ENCODE results near the gene ZBED3. TPM values are rescaled to one million over a fixed set of nuclear protein-coding genes. Genes with fewer than 3 reads are reported as not detected.

The ZBED3 gene, protein sequence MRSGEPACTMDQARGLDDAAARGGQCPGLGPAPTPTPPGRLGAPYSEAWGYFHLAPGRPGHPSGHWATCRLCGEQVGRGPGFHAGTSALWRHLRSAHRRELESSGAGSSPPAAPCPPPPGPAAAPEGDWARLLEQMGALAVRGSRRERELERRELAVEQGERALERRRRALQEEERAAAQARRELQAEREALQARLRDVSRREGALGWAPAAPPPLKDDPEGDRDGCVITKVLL
- 1 to 10 TPM; 3.0 to 3.7 TPM for total RNA-seq
- 1.2 TPM for polyA plus RNA-seq (2013, experiment 1 of 2)
- 1.3 TPM for polyA plus RNA-seq (2013, experiment 2 of 2)
- total RNA-seq: 0.08 to 7.0 (median 0.71) reads per million in 172 experiments

DNA sequence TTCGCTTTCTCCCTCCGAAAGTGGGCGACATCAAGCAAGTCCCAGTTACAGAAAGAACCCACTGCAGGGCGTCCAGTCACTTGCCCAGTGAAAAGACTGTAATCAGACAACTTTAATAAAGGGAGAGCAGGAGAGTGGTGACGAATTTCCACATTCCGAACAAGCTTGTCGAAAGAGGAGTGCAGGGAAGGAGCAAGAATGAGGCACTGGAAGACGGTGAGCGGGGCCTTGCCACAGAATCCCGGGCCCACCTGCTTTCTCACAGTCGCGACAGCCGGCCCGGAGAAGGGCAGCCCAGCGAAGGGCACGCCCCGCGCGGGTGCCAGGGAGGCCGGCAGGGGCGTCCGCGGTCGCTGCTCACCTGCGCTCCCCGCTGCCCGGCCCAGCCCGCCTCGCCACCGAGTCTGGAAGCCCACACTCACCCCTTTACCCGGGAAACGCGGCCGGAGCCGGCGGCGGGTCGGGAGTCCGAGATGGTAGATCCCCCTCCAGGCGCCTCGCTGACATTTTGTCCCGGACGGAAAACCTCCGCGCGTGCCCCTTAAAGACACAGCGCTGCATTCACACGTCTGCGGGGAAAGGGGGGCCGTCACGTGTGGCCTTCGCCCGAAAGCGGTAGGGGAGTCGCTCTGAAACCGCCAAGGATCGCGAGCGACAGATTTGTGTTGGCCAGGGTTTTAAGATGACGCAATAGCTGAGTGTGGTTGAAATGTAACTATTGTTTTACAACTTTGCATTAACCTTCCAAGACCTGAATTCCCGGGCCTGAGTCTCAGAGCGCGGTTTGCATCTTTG lies at the start of gene ZBED3:
TSS of gene ZBED3 (minus strand) at position 597 of the 795 bp plus-strand sequence. CDS start 9,407 bp downstream, outside the sequence.
- peaks cover 13% of the 10 kb centered on the region for H3K4me1 Mint-ChIP-seq (ENCODE audit: low read depth)
- intact Hi-C loops (cut with DNase I, micrococcal nuclease): loop anchor here in 1 of 2 experiments (5.0 kb wide), 1 partner anchor 70 kb away; no protein-coding TSS in a partner anchor
- H3K9me3 Mint-ChIP-seq: no peaks in the 10 kb centered on the region
- ATAC-seq (ENCODE audit: poor library complexity) (peak; percentile 88), DNase-seq (peak in 13 of 14 experiments; percentile 27 to 78 (median 50))
- CTCF ChIA-PET: interaction anchor here (3.6 kb wide), 1 partner anchor 9 kb away, joined by 19 read pairs; no protein-coding TSS in a partner anchor
- H3K36me3 ChIP-seq (ENCODE audit: insufficient read depth, low read length): no peaks in the 10 kb centered on the region
- POLR2A ChIA-PET: interaction anchor here (0.5 to 2.3 kb wide), 4 partner anchors 9 to 242 kb away, joined by 4 to 19 read pairs (median 8); partner anchors contain the start of gene AGGF1
- peaks cover 11% of the 10 kb centered on the region for H3K36me3 Mint-ChIP-seq (ENCODE audit: low read depth)
- H3K4me3 Mint-ChIP-seq: peak within 1 kb of the TSS; percentile 96
- peak within 1 kb of the TSS; percentile 73 for H3K27ac Mint-ChIP-seq
- H3K27me3 Mint-ChIP-seq: peaks cover 11% of the 10 kb centered on the region
- H3K9me3 ChIP-seq (ENCODE audit: control insufficient read depth in 1 of 2, insufficient read depth in 1 of 2, low read length in 2 of 2): no peaks in the 10 kb centered on the region
- peaks cover 0 to 6% of the 10 kb centered on the region in 2 experiments for H3K27me3 ChIP-seq (ENCODE audit: control insufficient read depth in 1 of 2, insufficient read depth in 2 of 2, low read length in 2 of 2)
- TF ChIP-seq, protein P1, sequence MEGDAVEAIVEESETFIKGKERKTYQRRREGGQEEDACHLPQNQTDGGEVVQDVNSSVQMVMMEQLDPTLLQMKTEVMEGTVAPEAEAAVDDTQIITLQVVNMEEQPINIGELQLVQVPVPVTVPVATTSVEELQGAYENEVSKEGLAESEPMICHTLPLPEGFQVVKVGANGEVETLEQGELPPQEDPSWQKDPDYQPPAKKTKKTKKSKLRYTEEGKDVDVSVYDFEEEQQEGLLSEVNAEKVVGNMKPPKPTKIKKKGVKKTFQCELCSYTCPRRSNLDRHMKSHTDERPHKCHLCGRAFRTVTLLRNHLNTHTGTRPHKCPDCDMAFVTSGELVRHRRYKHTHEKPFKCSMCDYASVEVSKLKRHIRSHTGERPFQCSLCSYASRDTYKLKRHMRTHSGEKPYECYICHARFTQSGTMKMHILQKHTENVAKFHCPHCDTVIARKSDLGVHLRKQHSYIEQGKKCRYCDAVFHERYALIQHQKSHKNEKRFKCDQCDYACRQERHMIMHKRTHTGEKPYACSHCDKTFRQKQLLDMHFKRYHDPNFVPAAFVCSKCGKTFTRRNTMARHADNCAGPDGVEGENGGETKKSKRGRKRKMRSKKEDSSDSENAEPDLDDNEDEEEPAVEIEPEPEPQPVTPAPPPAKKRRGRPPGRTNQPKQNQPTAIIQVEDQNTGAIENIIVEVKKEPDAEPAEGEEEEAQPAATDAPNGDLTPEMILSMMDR (IDR thresholded peaks at IDR 0.05): peak; percentile 26
- peak within 1 kb of the TSS; percentile 80 for H3K4me3 ChIP-seq (ENCODE audit: low read length)
- H3K27ac ChIP-seq (ENCODE audit: low read depth in 1 of 2, low read length in 2 of 2): no peak within 1 kb of the TSS
- H3K4me1 ChIP-seq (ENCODE audit: insufficient read depth, low read length): peaks cover 15% of the 10 kb centered on the region

DNA sequence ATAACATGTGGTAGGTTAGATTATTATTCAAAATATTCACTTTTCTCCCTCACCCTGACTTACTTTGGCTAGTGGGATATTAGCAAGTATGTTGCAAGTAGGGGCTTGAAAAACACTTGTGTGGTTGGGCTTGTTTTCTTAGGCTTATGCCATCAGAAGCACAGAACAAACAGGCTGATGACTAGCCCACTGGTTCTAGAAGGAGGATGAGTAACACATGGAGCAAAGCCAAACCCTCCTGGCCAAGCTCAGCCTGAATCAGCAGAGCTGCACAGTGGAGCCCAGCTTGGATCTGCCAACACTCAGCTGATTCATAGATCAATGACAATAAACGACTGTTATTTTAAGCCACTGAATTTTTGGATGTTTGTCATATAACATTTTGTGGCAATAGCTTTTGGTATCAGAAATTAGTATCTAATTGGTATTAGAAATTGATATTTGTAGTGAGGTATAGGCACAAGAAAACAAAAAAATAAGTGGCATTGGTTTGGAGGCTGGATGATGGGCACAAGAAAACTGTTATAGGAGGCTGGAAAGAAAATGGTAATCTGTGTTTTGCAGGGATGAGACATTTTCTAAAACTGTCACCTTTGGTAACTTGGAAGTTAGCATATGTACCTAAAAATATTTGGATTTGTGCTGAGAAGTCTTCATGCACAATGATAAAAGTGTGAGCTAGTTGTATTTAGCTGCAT lies 46.1 kb upstream of the ZBED3 start:
- CTCF ChIA-PET: interaction anchor here (0.9 kb wide), 1 partner anchor 9 kb away, joined by 5 read pairs; no protein-coding TSS in a partner anchor
- Mint-ChIP-seq H3K36me3 (ENCODE audit: low read depth) (no peaks in the 10 kb centered on the region), H3K4me3 (no peak overlapping the region), H3K9me3 (no peaks in the 10 kb centered on the region), H3K27ac (no peak overlapping the region), H3K4me1 (ENCODE audit: low read depth) (no peaks in the 10 kb centered on the region), H3K27me3 (peaks cover 7% of the 10 kb centered on the region)
- intact Hi-C loops (cut with DNase I, micrococcal nuclease): no loop called here
- TF ChIP-seq, protein P1 (IDR thresholded peaks at IDR 0.05): no peak
- H3K9me3 ChIP-seq (ENCODE audit: control insufficient read depth in 1 of 2, insufficient read depth in 1 of 2, low read length in 2 of 2): no peaks in the 10 kb centered on the region
- POLR2A ChIA-PET: no interaction called here
- H3K4me1 ChIP-seq (ENCODE audit: insufficient read depth, low read length): no peaks in the 10 kb centered on the region
- H3K36me3 ChIP-seq (ENCODE audit: insufficient read depth, low read length): no peaks in the 10 kb centered on the region
- DNase-seq (no peak), ATAC-seq (ENCODE audit: poor library complexity) (no peak)
- H3K27ac ChIP-seq (ENCODE audit: low read depth in 1 of 2, low read length in 2 of 2): no peak overlapping the region
- no peak overlapping the region for H3K4me3 ChIP-seq (ENCODE audit: low read length)
- no peaks in the 10 kb centered on the region for H3K27me3 ChIP-seq (ENCODE audit: control insufficient read depth in 1 of 2, insufficient read depth in 2 of 2, low read length in 2 of 2)

DNA sequence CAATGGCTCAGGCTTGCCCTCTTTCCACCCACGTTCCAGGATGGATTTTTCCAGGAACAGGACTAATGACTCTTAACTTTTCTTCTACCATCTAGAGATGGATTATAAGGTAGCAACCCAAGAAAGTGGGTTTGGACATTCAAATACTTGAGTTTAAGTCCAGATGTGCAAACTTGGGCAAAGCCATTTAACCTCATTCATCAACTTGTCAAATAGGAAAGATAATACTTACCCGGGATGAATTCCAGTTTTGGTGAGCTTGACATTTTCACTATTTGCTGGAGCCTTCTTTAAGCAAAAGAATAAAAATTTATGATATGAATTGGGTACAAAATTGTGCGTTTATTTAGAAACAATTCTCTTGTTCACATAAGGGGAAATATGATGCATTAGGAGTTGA lies 44.3 kb upstream of the ZBED3 start:
- intact Hi-C loops (cut with DNase I, micrococcal nuclease): no loop called here
- TF ChIP-seq, protein P1 (IDR thresholded peaks at IDR 0.05): no peak
- DNase-seq (no peak), ATAC-seq (ENCODE audit: poor library complexity) (no peak)
- Mint-ChIP-seq H3K9me3 (no peaks in the 10 kb centered on the region), H3K4me3 (no peak overlapping the region), H3K4me1 (ENCODE audit: low read depth) (no peaks in the 10 kb centered on the region), H3K27ac (no peak overlapping the region), H3K36me3 (ENCODE audit: low read depth) (no peaks in the 10 kb centered on the region), H3K27me3 (peaks cover 7% of the 10 kb centered on the region)
- H3K4me3 ChIP-seq (ENCODE audit: low read length): no peak overlapping the region
- no peaks in the 10 kb centered on the region for H3K36me3 ChIP-seq (ENCODE audit: insufficient read depth, low read length)
- ChIA-PET POLR2A (no interaction called here), CTCF (no interaction called here)
- no peaks in the 10 kb centered on the region for H3K4me1 ChIP-seq (ENCODE audit: insufficient read depth, low read length)
- H3K27ac ChIP-seq (ENCODE audit: low read depth in 1 of 2, low read length in 2 of 2): no peak overlapping the region
- H3K9me3 ChIP-seq (ENCODE audit: control insufficient read depth in 1 of 2, insufficient read depth in 1 of 2, low read length in 2 of 2): no peaks in the 10 kb centered on the region
- no peaks in the 10 kb centered on the region for H3K27me3 ChIP-seq (ENCODE audit: control insufficient read depth in 1 of 2, insufficient read depth in 2 of 2, low read length in 2 of 2)
